GM12892 (cell line): ENCODE measurements around the gene ZBTB8A.

Experiments used
- DNase-seq: peaks from one replicate; pipeline ENCODE4 v3.0.0; 2011; ENCODE audit not compliant: insufficient read length
- FAIRE-seq: peaks from 2 replicates; lab custom pipeline; 2011; peaks lifted over from hg19 to GRCh38; lab: Jason Lieb, UNC
- POLR2A ChIP-seq: IDR thresholded peaks from 2 replicates; pipeline ENCODE4 v1.6.1; 2011; ENCODE audit warnings: low read depth, low read length, control low read depth
- POLR2AphosphoS5 ChIP-seq: IDR thresholded peaks from 2 replicates; pipeline ENCODE4 v1.6.1; 2011; ENCODE audit warnings: low read depth, low read length, control low read depth
- TAF1 ChIP-seq: IDR thresholded peaks from 2 replicates; pipeline ENCODE4 v1.6.1; 2011; ENCODE audit warnings: low read depth, mild to moderate bottlenecking, control low read depth, low read length, borderline replicate concordance

ZBTB8A gene

GRCh38 chr1:32606565-32607371 lies 67.5 kb downstream of the ZBTB8A start:
- TF ChIP-seq TAF1 (no peak), POLR2AphosphoS5 (no peak), POLR2A (no peak)
- FAIRE-seq (no peak), DNase-seq (no peak)

- TF ChIP-seq POLR2A (no peak), TAF1 (no peak), POLR2AphosphoS5 (no peak)
- DNase-seq (no peak), FAIRE-seq (no peak)
These were observed 70.0 kb downstream of the ZBTB8A start for GRCh38 chr1:32609180-32609579.

GRCh38 chr1:32611859-32612188 lies 72.6 kb downstream of the ZBTB8A start:
- TF ChIP-seq POLR2A, result no peak
- TF ChIP-seq TAF1, result no peak
- no peak for TF ChIP-seq POLR2AphosphoS5
- no peak for DNase-seq
- FAIRE-seq, result no peak

GRCh38 chr1:32612189-32612881 lies 73.1 kb downstream of the ZBTB8A start:
- DNase-seq (peak; percentile 69), FAIRE-seq (peak; percentile 86)

GRCh38 chr1:32613472-32613871 lies 74.2 kb downstream of the ZBTB8A start:
- TF ChIP-seq POLR2A (no peak), POLR2AphosphoS5 (no peak), TAF1 (no peak)
- DNase-seq (no peak), FAIRE-seq (no peak)

More at GRCh38 chr1:32612189-32612881, 73.1 kb downstream of the ZBTB8A start:
- TF ChIP-seq TAF1 (no peak), POLR2AphosphoS5 (peak; percentile 52; the same call in 1 of the 2 replicates), POLR2A (peak; percentile 80)

GRCh38 chr1:32618673-32619221 lies 79.5 kb downstream of the ZBTB8A start:
- DNase-seq (no peak), FAIRE-seq (no peak)
- TF ChIP-seq POLR2AphosphoS5, result no peak
- no peak for TF ChIP-seq TAF1
- no peak for TF ChIP-seq POLR2A

- TF ChIP-seq POLR2A (no peak), TAF1 (no peak), POLR2AphosphoS5 (no peak)
- peak; percentile 75 for FAIRE-seq
- DNase-seq, result no peak
These were observed 80.7 kb downstream of the ZBTB8A start for GRCh38 chr1:32619701-32620485.

GRCh38 chr1:32622205-32622604 lies 83.0 kb downstream of the ZBTB8A start:
- TF ChIP-seq POLR2A (no peak), POLR2AphosphoS5 (no peak), TAF1 (no peak)
- DNase-seq (no peak), FAIRE-seq (no peak)

GRCh38 chr1:32622806-32623681 lies 83.8 kb downstream of the ZBTB8A start:
- FAIRE-seq (peak; percentile 46), DNase-seq (no peak)
- TF ChIP-seq POLR2AphosphoS5, result peak; percentile 56; the same call in 1 of the 2 replicates
- TF ChIP-seq TAF1, result no peak
- peak; percentile 47; the same call in 1 of the 2 replicates for TF ChIP-seq POLR2A

GRCh38 chr1:32623775-32624174 lies 84.5 kb downstream of the ZBTB8A start:
- TF ChIP-seq POLR2AphosphoS5 (0 out of 2 replicates have a peak, but pooled peaks have one; percentile 10), POLR2A (no peak), TAF1 (no peak)
- FAIRE-seq (no peak), DNase-seq (no peak)
